ENCODE data around the gene GRK3. TPM values are rescaled to one million over a fixed set of nuclear protein-coding genes. Genes with fewer than 3 reads are reported as not detected.

The GRK3 gene
- total and polyA plus RNA-seq, 2 of the 4 experiments (the other 2 are of a cell fraction): 0.58 to 1.6 TPM

DNA sequence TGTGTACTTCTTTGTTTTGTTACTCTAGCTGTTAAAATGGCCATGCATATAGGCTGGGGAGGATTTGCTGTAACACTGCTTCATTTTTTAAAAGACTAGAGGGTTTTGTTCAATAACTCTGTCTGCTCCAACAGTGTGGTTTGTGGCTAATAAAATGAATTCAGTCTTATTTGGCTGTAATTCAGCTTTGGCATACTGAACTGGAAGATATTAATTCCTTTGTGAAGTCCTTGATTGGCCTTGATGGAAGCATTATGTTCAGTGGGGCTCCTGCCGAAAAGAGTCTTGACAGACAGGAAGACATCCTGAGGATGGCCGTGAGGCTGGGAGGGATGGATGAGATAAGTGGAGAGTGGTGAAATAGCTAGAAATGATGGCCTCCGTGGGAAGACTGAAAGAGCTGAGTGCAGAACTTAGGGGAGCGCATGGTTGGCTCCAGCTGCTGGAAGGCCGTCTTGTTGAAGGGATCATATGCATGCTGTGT lies 132.7 kb downstream of the GRK3 start:
- CTCF ChIA-PET: interaction anchor here (1.5 kb wide), 1 partner anchor 234 kb away, joined by 3 read pairs; no protein-coding TSS in a partner anchor
- POLR2A ChIA-PET (ENCODE audit: unreplicated experiment): no interaction called here

More for the DNA sequence above, 132.7 kb downstream of the GRK3 start:
- BruUV-seq (replicated peaks): no TSS peak
- H2BK20ac ChIP-seq (ENCODE audit: low read depth, low read length): no peak overlapping the region
- H3K79me1 ChIP-seq (ENCODE audit: low read depth in 1 of 2, low read length in 2 of 2): no peaks in the 10 kb centered on the region
- no peak overlapping the region for H3K9ac ChIP-seq (ENCODE audit: low read depth, low read length)
- H3K4me2 ChIP-seq (ENCODE audit: low read depth, low read length): no peak overlapping the region
- no peak overlapping the region for H3K18ac ChIP-seq (ENCODE audit: low read depth, low read length)
- H3K9me1 ChIP-seq (ENCODE audit: insufficient read depth, low read length): no peaks in the 10 kb centered on the region
- H3K23ac ChIP-seq (ENCODE audit: low read depth, low read length): no peak overlapping the region
- in situ Hi-C loops (cut with MboI; ENCODE audit: low sequenced_read_pairs): no loop called here
- no peak overlapping the region for H3K4me3 ChIP-seq (ENCODE audit: insufficient read depth, low read depth, low read length)
- H3K14ac ChIP-seq (replicated peaks; ENCODE audit: low read depth, low read length): no peak overlapping the region
- no peak overlapping the region for H2AK5ac ChIP-seq (ENCODE audit: low read depth, low read length)
- no peak overlapping the region for H2BK5ac ChIP-seq (ENCODE audit: low read depth, low read length, poor library complexity, severe bottlenecking)
- no peaks in the 10 kb centered on the region for H4K20me1 ChIP-seq (ENCODE audit: insufficient read depth, low read length)
- H3K56ac ChIP-seq (ENCODE audit: extremely low read depth, insufficient read depth, low read length): no peak overlapping the region
- no peak overlapping the region for H4K91ac ChIP-seq (ENCODE audit: insufficient read depth, low read depth, low read length)
- TF ChIP-seq MAZ (IDR thresholded peaks at IDR 0.05; ENCODE audit: borderline replicate concordance, low read depth, low read length): no peak
- TF ChIP-seq, protein P1, sequence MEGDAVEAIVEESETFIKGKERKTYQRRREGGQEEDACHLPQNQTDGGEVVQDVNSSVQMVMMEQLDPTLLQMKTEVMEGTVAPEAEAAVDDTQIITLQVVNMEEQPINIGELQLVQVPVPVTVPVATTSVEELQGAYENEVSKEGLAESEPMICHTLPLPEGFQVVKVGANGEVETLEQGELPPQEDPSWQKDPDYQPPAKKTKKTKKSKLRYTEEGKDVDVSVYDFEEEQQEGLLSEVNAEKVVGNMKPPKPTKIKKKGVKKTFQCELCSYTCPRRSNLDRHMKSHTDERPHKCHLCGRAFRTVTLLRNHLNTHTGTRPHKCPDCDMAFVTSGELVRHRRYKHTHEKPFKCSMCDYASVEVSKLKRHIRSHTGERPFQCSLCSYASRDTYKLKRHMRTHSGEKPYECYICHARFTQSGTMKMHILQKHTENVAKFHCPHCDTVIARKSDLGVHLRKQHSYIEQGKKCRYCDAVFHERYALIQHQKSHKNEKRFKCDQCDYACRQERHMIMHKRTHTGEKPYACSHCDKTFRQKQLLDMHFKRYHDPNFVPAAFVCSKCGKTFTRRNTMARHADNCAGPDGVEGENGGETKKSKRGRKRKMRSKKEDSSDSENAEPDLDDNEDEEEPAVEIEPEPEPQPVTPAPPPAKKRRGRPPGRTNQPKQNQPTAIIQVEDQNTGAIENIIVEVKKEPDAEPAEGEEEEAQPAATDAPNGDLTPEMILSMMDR (conservative IDR thresholded peaks at IDR 0.05; ENCODE audit: low read depth, low read length): no peak
- TF ChIP-seq NFE2L2 (IDR thresholded peaks at IDR 0.05; ENCODE audit: low read depth, low read length): no peak
- no peak for TF ChIP-seq POLR2A (IDR thresholded peaks at IDR 0.05; ENCODE audit: low read depth, low read length)
- no peak for TF ChIP-seq SMC3 (IDR thresholded peaks at IDR 0.05; ENCODE audit: low read depth, low read length)
- TF ChIP-seq BHLHE40 (IDR thresholded peaks at IDR 0.05; ENCODE audit: low read depth, low read length): no peak
- no peak overlapping the region for H4K8ac ChIP-seq (ENCODE audit: low read depth in 2 of 2, low read length in 2 of 2)
- no peak overlapping the region for H2AK9ac ChIP-seq (replicated peaks; ENCODE audit: low read depth, low read length, poor library complexity)
- 81% methylated on average over 5 of the region's 5 CpGs; no CpG with 5 or more reads in 1 of the 2 experiments for WGBS, 2 experiments (ENCODE audit: extremely low coverage in 2 of 2, insufficient read length in 1 of 2)
- intact Hi-C loops (cut with micrococcal nuclease): no loop called here
- no peak overlapping the region for H4K5ac ChIP-seq (ENCODE audit: low read depth, low read length)
- H3K9me3 ChIP-seq (ENCODE audit: control insufficient read depth, insufficient read depth, low read length): no peaks in the 10 kb centered on the region
- H2BK120ac ChIP-seq (ENCODE audit: low read depth, low read length): no peak overlapping the region
- no peak overlapping the region for H3K4ac ChIP-seq (ENCODE audit: low read depth, low read length)
- H3K27me3 ChIP-seq (ENCODE audit: control insufficient read depth, insufficient read depth, low read length): no peaks in the 10 kb centered on the region
- H3K4me1 ChIP-seq (ENCODE audit: control insufficient read depth, insufficient read depth, low read length): no peaks in the 10 kb centered on the region
- no peak overlapping the region for H3K27ac ChIP-seq (ENCODE audit: insufficient read depth, low read length)
- no peak overlapping the region for H2AFZ ChIP-seq (replicated peaks; ENCODE audit: low read length, poor library complexity)
- DNase-seq: no peak
- dilution Hi-C loops (cut with HindIII; ENCODE audit: low sequenced_read_pairs, unreplicated experiment): no loop called here
- H3K36me3 ChIP-seq (ENCODE audit: control insufficient read depth, insufficient read depth, low read length): no peaks in the 10 kb centered on the region
- no peak for ATAC-seq (ENCODE audit: low read depth)
- no peak overlapping the region for H2BK15ac ChIP-seq (ENCODE audit: low read depth, low read length)

Data from IMR-90 (cell line).